HEK293T (cell line): ENCODE results near the gene MRPS27.

Source experiments
- FOXA1 ChIP-seq: fragments of 450-650 bp; IDR thresholded peaks from 2 replicates; pipeline ENCODE4 v1.6.1; 2016; ENCODE audit warnings: mild to moderate bottlenecking
- FOXM1 ChIP-seq: fragments of 450-650 bp; IDR thresholded peaks from 2 replicates; pipeline ENCODE4 v1.6.1; 2017; ENCODE audit warnings: mild to moderate bottlenecking, borderline replicate concordance
- SP1 ChIP-seq: fragments of 450-650 bp; IDR thresholded peaks from 2 replicates; pipeline ENCODE4 v1.6.1; 2017
- TARDBP ChIP-seq: fragments of 450-650 bp; IDR thresholded peaks from 2 replicates; pipeline ENCODE4 v1.6.1; 2016
- TF ChIP-seq, protein P1 (sequence below): fragments of 450-650 bp; IDR thresholded peaks from 2 replicates; pipeline ENCODE4 v1.6.1; 2016

DNA sequence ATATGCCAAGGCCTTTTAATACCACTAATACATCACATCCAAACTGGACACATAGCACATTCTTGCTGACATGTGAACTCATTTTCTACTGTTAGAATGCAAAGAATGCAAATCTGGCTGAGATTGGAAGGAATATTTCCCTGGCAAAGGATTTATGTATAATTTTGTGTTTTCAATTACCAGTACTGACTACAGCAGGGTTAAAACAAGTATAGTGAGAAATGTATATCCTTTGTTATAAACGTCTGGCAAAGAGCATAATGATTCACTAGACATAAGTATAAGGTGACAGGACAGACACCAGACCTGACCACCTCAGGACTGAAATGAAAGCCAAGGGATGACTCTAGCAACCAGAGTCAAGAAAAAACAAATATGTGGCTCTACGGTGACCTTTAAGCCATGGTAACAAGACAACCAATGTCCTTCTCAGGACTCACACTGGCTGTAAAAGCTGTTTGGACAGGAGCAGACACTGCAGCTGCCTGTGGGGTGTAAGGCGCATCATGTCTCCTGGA is 95.0 kb downstream of the MRPS27 start:
- TF ChIP-seq SP1 (no peak), TARDBP (no peak), FOXM1 (no peak), FOXA1 (no peak)
- TF ChIP-seq, protein P1, sequence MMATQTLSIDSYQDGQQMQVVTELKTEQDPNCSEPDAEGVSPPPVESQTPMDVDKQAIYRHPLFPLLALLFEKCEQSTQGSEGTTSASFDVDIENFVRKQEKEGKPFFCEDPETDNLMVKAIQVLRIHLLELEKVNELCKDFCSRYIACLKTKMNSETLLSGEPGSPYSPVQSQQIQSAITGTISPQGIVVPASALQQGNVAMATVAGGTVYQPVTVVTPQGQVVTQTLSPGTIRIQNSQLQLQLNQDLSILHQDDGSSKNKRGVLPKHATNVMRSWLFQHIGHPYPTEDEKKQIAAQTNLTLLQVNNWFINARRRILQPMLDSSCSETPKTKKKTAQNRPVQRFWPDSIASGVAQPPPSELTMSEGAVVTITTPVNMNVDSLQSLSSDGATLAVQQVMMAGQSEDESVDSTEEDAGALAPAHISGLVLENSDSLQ: no peak
